ENCODE results near the gene ZBED5.
"Not testable (repeated sequence)": the region's sequence is repeated elsewhere in the genome, so short reads cannot be mapped to it uniquely, and the experiment has no call there.

The ZBED5 gene

GRCh38 chr11:10836884-10837283, 21.0 kb downstream of the ZBED5 start:
- DNase-seq (ENCODE audit: low read depth) = not testable (repeated sequence)

- DNase-seq (ENCODE audit: low read depth) = no peak
Measured at GRCh38 chr11:10829139-10829538, 28.7 kb downstream of the ZBED5 start.

GRCh38 chr11:10828402-10828801, 29.5 kb downstream of the ZBED5 start:
- DNase-seq (ENCODE audit: low read depth) = no peak

GRCh38 chr11:10824888-10825287, 33.0 kb downstream of the ZBED5 start:
- no peak for DNase-seq (ENCODE audit: low read depth)

GRCh38 chr11:10823152-10823579, 34.7 kb downstream of the ZBED5 start:
- DNase-seq (ENCODE audit: low read depth) = no peak

GRCh38 chr11:10822491-10822890, 35.4 kb downstream of the ZBED5 start:
- DNase-seq (ENCODE audit: low read depth) = not testable (repeated sequence)

GRCh38 chr11:10818594-10818993, 39.3 kb downstream of the ZBED5 start:
- DNase-seq (ENCODE audit: low read depth) = no peak

GRCh38 chr11:10813945-10814344, 43.9 kb downstream of the ZBED5 start:
- DNase-seq (ENCODE audit: low read depth) = no peak

- DNase-seq (ENCODE audit: low read depth) = no peak
Measured at GRCh38 chr11:10809373-10810160, 48.3 kb downstream of the ZBED5 start.

- peak; percentile 95 for DNase-seq (ENCODE audit: low read depth)
Measured at GRCh38 chr11:10808553-10809372, 49.1 kb downstream of the ZBED5 start, which contains the start of gene EIF4G2. TSS of gene EIF4G2 (minus strand) at chr11:10808926.

- peak; percentile 9 for DNase-seq (ENCODE audit: low read depth)
Measured at GRCh38 chr11:10808235-10808552, 49.7 kb downstream of the ZBED5 start.

GRCh38 chr11:10807493-10808234, 50.2 kb downstream of the ZBED5 start:
- DNase-seq (ENCODE audit: low read depth) = peak; percentile 39

- DNase-seq (ENCODE audit: low read depth) = no peak
Measured at GRCh38 chr11:10806206-10806605, 51.6 kb downstream of the ZBED5 start.

- DNase-seq (ENCODE audit: low read depth) = no peak
Measured at GRCh38 chr11:10805741-10806140, 52.1 kb downstream of the ZBED5 start.

GRCh38 chr11:10803676-10804075, 54.2 kb downstream of the ZBED5 start:
- DNase-seq (ENCODE audit: low read depth) = no peak
